A549 treated with AZD2906 at 1 μM for 4 hours (cell line): ENCODE results near the gene DROSHA. TPM values are rescaled to one million over a fixed set of nuclear protein-coding genes. Genes with fewer than 3 reads are reported as not detected.

Experiments used
- total RNA-seq: library from RNA; stranded (reverse); fragments of 200-300 nt; extraction: Qiagen RNA extraction; gene quantifications from 5 replicates; pipeline ENCODE4 v1.2.3, GENCODE V29; 2022

DROSHA gene
- 36.9 to 40.8 TPM (median 37.9 TPM) in 5 replicates for total RNA-seq

GRCh38 chr5:31531888-31532547, at the start of gene DROSHA, which contains the start of gene C5orf22:
DROSHA (minus strand) TSS chr5:31532093; CDS start chr5:31529059, 3,034 bp downstream.
C5orf22 (plus strand) TSS chr5:31532301; CDS start chr5:31532393, 92 bp downstream.

Other genes starting within 250 kb of the DROSHA start
- 9.8 to 14.8 TPM (median 11.8 TPM) in 5 replicates for gene C5orf22, start 208 bp upstream of the DROSHA start, total RNA-seq
- gene PDZD2, start 107.0 kb upstream of the DROSHA start, total RNA-seq, result 0.39 to 0.57 TPM (median 0.42 TPM) in 5 replicates